ENCODE data around the gene CCNF. TPM values are rescaled to one million over a fixed set of nuclear protein-coding genes. Genes with fewer than 3 reads are reported as not detected.

Gene CCNF
- total RNA-seq, 2 experiments from 2014 or later: 84.2 to 103 TPM

DNA sequence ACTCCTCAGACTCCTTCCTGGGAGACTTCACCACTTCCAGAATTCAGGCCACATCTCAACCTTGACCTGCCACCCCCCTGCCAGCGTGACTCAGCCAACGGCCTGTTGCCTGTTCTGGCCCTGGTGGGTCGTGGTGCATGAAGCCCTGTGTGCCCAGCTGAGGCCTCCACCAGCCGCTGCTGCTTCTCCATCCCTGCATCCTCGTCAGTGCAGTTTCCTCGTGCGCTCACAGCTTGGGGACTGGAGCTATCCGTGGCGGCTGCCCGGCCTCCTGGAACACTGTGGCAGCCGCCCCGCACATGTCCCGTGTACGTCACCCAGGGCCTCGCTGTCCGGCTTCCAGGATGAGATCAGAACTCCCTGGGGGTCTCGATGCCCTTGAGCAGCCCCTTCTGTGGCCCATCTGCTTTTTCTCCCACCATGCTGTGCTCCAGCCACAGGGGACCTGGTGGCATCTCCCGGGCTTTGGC, 22.6 kb downstream of the CCNF start:
- no peaks in the 10 kb centered on the region for H3K27me3 Mint-ChIP-seq
- no peaks in the 10 kb centered on the region for H3K4me1 Mint-ChIP-seq
- H3K27ac Mint-ChIP-seq: no peak overlapping the region
- H3K36me3 Mint-ChIP-seq: peaks cover 61% of the 10 kb centered on the region
- H3K4me3 Mint-ChIP-seq: no peak overlapping the region
- CTCF ChIA-PET: interaction anchor here (0.7 kb wide), 1 partner anchor 67 kb away, joined by 3 read pairs; no protein-coding TSS in a partner anchor
- ATAC-seq: no peak
- H3K9me3 Mint-ChIP-seq (ENCODE audit: low read depth): no peaks in the 10 kb centered on the region
- no peak for DNase-seq

DNA sequence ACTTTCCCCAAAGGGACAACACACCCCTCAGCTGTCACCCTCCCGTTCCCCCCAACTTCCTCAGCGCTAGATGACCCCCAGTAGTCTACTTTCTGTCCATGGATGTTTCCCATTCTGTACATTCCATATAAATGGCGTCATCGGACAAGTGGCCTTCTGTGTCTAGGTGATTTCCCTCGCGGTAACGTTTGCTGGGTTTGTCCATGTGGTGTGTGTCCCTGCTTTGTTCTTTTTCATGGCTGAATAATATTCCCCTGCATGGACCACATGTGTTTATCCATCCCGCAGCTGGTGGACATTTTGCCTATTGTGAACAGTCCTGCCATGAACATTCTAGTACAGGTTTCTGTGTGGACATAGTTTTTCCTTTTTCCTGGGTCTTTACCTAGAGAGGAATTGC, 23.4 kb downstream of the CCNF start:
- Mint-ChIP-seq H3K9me3 (ENCODE audit: low read depth) (no peaks in the 10 kb centered on the region), H3K27ac (no peak overlapping the region), H3K27me3 (no peaks in the 10 kb centered on the region), H3K4me1 (no peaks in the 10 kb centered on the region), H3K36me3 (peaks cover 60% of the 10 kb centered on the region), H3K4me3 (no peak overlapping the region)
- CTCF ChIA-PET: interaction anchor here (0.7 kb wide), 1 partner anchor 68 kb away, joined by 3 read pairs; no protein-coding TSS in a partner anchor
- ATAC-seq (no peak), DNase-seq (no peak)

DNA sequence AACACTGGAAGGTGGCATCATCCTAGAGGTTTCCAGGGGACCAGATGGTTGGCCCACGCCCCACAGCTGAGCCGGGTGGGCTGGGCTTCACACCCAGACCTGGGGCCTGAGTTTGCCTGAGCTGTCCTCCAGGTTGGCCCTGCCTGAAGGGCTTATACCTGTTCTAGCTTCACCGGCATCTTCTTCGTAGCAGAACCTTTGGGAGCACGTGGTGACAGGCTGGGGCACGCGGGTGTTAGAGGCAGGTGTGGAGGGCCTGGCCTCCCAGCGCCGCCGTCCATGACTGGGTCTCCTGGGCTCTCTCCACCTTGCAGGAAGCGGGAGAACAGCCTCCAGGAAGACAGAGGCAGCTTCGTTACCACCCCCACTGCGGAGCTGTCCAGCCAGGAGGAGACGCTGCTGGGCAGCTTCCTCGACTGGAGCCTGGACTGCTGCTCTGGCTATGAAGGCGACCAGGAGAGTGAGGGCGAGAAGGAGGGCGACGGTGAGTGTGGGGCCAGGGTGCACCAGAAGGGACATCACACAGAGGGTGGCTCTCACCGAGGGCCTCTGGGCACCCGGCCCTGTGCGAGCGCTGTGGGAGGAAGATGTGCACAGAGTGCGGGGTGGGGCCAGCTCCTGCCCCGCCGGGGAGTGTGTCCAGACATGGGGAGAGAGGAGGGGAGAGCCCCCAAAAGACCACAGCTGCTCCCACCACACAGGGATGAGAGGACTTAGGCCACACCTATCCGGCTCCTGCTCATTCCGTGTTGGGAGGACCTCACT, 26.0 kb downstream of the CCNF start:
- CTCF ChIA-PET: interaction anchor here (0.7 kb wide), 1 partner anchor 46 kb away, joined by 3 read pairs; no protein-coding TSS in a partner anchor
- Mint-ChIP-seq H3K4me1 (peaks cover 15% of the 10 kb centered on the region), H3K9me3 (ENCODE audit: low read depth) (no peaks in the 10 kb centered on the region), H3K36me3 (peaks cover 45% of the 10 kb centered on the region), H3K4me3 (no peak overlapping the region), H3K27ac (no peak overlapping the region), H3K27me3 (no peaks in the 10 kb centered on the region)
- ATAC-seq (no peak), DNase-seq (no peak)

DNA sequence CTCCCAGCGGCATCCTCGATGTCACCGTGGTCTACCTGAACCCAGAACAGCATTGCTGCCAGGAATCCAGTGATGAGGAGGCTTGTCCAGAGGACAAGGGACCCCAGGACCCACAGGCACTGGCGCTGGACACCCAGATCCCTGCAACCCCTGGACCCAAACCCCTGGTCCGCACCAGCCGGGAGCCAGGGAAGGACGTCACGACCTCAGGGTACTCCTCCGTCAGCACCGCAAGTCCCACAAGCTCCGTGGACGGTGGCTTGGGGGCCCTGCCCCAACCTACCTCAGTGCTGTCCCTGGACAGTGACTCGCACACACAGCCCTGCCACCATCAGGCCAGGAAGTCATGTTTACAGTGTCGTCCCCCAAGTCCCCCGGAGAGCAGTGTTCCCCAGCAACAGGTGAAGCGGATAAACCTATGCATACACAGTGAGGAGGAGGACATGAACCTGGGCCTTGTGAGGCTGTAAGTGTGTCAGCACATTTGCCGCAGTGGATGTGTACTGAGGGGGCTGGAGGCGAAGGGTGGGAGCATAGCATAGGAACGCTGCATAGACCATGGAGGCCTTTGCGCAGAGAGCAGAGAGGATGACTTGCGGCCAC, 27.4 kb downstream of the CCNF start:
- ATAC-seq (no peak), DNase-seq (no peak)
- Mint-ChIP-seq H3K4me3 (no peak overlapping the region), H3K4me1 (peaks cover 21% of the 10 kb centered on the region), H3K27me3 (no peaks in the 10 kb centered on the region), H3K9me3 (ENCODE audit: low read depth) (no peaks in the 10 kb centered on the region), H3K27ac (no peak overlapping the region), H3K36me3 (peaks cover 39% of the 10 kb centered on the region)
- CTCF ChIA-PET: no interaction called here

DNA sequence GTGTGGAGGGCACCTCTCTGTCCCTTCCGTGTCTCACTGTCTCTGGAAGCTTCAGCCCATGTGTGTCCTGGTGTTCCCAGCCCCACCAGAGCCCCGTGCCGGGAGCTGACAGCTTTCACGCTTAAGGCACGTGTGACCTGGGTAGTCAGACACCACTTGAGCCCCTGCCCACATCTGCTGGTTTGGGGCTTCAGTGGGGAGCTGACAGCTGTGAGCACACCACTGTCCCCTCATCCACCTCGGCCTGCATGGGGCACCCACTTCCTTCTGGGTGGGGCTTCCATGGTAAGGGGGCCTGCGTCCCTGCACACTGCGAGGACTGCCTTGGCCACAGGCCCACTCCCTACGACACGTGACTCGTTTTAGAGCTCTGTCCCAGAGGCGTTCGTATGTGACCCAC, 28.0 kb downstream of the CCNF start:
- DNase-seq (no peak), ATAC-seq (no peak)
- CTCF ChIA-PET: no interaction called here
- H3K27me3 Mint-ChIP-seq: no peaks in the 10 kb centered on the region
- H3K9me3 Mint-ChIP-seq (ENCODE audit: low read depth): no peaks in the 10 kb centered on the region
- no peak overlapping the region for H3K27ac Mint-ChIP-seq
- peaks cover 33% of the 10 kb centered on the region for H3K36me3 Mint-ChIP-seq
- peaks cover 21% of the 10 kb centered on the region for H3K4me1 Mint-ChIP-seq
- H3K4me3 Mint-ChIP-seq: no peak overlapping the region

DNA sequence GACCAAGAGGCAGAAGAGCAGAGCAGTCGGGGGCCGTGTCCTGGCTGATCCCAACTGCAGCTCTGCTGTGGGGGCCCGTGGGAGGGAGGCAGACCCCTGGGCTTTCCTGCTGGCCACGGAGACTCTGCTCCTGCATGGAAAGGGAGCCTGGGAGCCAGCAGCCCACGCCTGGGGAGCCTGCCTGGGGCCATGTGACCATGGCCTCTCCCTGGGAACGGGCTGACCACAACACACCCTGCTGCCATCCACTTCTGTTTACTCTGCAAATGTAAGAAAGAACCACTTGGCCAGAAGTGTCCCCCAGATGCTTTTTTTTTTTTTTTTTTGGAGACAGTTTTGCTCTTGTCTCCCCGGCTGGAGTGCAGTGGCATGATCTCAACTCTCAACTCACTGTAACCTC, 28.7 kb downstream of the CCNF start:
- Mint-ChIP-seq H3K27ac (no peak overlapping the region), H3K4me3 (no peak overlapping the region), H3K9me3 (ENCODE audit: low read depth) (no peaks in the 10 kb centered on the region), H3K27me3 (no peaks in the 10 kb centered on the region), H3K36me3 (peaks cover 26% of the 10 kb centered on the region), H3K4me1 (peaks cover 21% of the 10 kb centered on the region)
- no peak for DNase-seq
- no peak for ATAC-seq
- CTCF ChIA-PET: interaction anchor here (0.9 to 1.1 kb wide), 2 partner anchors 11 to 118 kb away, joined by 3 read pairs; partner anchors contain the start of gene ABCA3

DNA sequence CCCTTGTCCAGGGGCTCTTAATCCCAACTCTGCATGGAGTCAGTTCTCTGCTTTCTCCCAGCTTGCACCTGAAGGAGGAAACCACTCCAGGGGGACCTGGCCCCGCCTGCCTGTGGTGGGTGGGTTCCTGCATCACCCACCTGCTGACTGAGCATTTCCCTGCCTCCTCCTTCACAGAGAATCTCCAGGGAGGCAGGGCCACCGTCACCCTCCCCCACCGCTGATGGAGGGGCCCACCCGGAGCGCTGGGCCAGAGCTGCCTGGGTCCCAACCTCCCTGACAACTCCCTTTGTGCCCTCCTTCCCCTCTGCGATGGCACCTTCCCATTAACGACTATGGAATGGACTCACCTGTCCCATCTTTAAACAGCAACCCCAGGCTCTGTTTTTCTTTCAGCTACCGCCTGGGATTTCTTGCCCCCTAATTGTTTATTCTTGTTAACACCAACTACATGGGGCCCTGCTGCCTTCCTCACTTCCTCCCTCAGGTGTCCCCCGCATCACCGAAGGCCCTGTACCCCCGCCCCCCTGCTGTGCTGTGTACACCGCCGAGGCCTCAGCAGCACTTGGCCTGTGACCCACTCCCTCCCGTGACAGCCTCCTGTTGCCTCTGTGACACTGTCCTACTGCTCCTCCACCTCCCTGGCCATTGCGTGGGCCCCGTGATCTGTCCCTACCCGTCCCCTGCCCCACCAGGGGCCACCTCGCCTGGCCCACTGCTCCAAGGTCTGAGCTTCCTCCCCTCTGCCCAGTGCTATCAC, 29.8 kb downstream of the CCNF start:
- peaks cover 21% of the 10 kb centered on the region for H3K4me1 Mint-ChIP-seq

DNA sequence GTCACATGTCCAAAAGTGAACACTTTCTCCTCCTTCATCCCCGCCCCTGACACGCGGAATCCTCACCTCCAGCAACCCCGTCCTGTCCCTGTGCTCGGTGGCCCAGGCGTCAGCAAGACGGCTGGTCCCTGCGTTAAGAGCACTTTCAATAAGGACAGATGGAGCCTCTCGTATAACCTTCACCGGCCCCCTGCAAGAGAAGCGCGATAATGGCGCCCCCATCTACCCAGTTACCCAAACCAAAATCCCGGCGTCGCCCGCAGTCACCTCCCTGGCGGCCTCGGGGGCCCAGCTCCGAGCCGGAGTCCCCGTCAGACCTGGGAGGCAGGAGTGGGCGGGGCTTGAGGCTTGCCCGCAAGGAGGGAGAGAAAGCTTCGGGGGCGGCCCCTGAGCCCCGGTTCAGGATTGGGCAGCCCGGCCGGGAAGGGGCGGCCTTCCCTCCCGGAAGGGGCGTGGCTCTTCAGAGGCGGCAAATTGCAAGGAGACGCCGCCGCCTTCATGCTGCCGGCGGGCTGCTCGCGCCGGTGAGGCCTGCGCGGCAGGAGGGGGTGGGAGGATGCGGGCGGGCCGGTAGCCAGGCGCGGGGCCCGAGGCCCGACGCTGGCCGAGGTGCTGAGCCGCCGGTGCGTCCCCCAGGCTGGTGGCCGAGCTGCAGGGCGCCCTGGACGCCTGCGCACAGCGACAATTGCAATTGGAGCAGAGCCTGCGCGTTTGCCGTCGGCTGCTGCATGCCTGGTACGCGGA, 30.6 kb downstream of the CCNF start, which contains the start of gene TEDC2:
Gene TEDC2, plus strand, starts transcription at position 463 of the 744 bp plus-strand sequence. Its CDS starts 36 bp downstream, at position 499.
- Mint-ChIP-seq H3K36me3 (peaks cover 18% of the 10 kb centered on the region), H3K27me3 (no peaks in the 10 kb centered on the region), H3K9me3 (ENCODE audit: low read depth) (no peaks in the 10 kb centered on the region), H3K27ac (peak within 1 kb of the TSS; percentile 73), H3K4me1 (peaks cover 21% of the 10 kb centered on the region), H3K4me3 (peak within 1 kb of the TSS; percentile 73)
- DNase-seq (peak; percentile 98), ATAC-seq (peak; percentile 98)
- CTCF ChIA-PET: interaction anchor here (1.0 to 1.9 kb wide), 6 partner anchors 9 to 41 kb away, joined by 3 to 12 read pairs (median 6); partner anchors contain the start of gene TBC1D24

More for the DNA sequence above, 29.8 kb downstream of the CCNF start:
- H3K36me3 Mint-ChIP-seq: peaks cover 18% of the 10 kb centered on the region
- no peaks in the 10 kb centered on the region for H3K9me3 Mint-ChIP-seq (ENCODE audit: low read depth)
- ATAC-seq (no peak), DNase-seq (peak; percentile 40)
- H3K27me3 Mint-ChIP-seq: no peaks in the 10 kb centered on the region
- peak overlapping the region; percentile 73 for H3K4me3 Mint-ChIP-seq
- H3K27ac Mint-ChIP-seq: peak overlapping the region; percentile 73
- CTCF ChIA-PET: interaction anchor here (0.9 to 1.9 kb wide), 8 partner anchors 9 to 119 kb away, joined by 3 to 12 read pairs (median 4); partner anchors contain the start of genes ABCA3 and TBC1D24

DNA sequence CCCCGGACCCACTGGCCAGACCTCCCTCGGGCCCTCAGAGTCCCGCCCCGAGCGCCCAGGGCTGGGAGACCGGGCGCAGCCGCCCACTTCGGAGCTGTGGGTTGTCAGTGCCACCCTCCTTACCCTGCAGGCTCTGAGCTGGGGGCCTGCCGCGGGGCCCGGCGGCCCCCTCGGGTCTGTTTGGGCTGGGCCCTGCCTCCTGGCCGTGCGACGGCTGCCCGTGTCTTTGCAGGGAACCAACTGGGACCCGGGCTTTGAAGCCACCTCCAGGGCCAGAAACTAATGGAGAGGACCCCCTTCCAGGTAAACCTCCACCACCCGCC, 31.1 kb downstream of the CCNF start:
- peaks cover 15% of the 10 kb centered on the region for H3K36me3 Mint-ChIP-seq
- CTCF ChIA-PET: interaction anchor here (1.0 to 1.9 kb wide), 5 partner anchors 8 to 40 kb away, joined by 3 to 12 read pairs (median 6); partner anchors contain the start of gene TBC1D24

DNA sequence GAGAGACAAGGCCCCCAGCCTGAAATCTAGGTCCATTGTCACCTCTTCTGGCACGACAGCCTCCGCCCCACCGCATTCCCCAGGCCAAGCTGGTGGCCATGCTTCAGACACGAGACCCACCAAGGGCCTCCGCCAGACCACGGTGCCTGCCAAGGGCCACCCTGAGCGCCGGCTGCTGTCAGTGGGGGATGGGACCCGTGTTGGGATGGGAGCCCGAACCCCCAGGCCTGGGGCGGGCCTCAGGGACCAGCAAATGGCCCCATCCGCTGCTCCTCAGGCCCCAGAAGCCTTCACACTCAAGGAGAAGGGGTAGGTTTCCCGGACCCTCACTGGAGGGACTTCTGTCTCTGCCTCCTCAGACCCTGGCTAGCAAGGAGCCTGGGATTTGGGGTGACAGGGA, 31.7 kb downstream of the CCNF start:
- peaks cover 21% of the 10 kb centered on the region for H3K4me1 Mint-ChIP-seq
- H3K4me3 Mint-ChIP-seq: peak overlapping the region; percentile 63
- CTCF ChIA-PET: interaction anchor here (1.4 to 1.9 kb wide), 4 partner anchors 7 to 40 kb away, joined by 3 to 6 read pairs (median 6); partner anchors contain the start of gene TBC1D24
- DNase-seq: no peak
- H3K9me3 Mint-ChIP-seq (ENCODE audit: low read depth): no peaks in the 10 kb centered on the region
- no peak for ATAC-seq
- H3K27me3 Mint-ChIP-seq: no peaks in the 10 kb centered on the region
- H3K27ac Mint-ChIP-seq: no peak overlapping the region
- H3K36me3 Mint-ChIP-seq: peaks cover 11% of the 10 kb centered on the region

More for the DNA sequence above, 31.1 kb downstream of the CCNF start:
- Mint-ChIP-seq H3K4me3 (peak overlapping the region; percentile 73), H3K9me3 (ENCODE audit: low read depth) (no peaks in the 10 kb centered on the region), H3K4me1 (peaks cover 21% of the 10 kb centered on the region), H3K27me3 (no peaks in the 10 kb centered on the region), H3K27ac (no peak overlapping the region)
- ATAC-seq: no peak
- DNase-seq: no peak

DNA sequence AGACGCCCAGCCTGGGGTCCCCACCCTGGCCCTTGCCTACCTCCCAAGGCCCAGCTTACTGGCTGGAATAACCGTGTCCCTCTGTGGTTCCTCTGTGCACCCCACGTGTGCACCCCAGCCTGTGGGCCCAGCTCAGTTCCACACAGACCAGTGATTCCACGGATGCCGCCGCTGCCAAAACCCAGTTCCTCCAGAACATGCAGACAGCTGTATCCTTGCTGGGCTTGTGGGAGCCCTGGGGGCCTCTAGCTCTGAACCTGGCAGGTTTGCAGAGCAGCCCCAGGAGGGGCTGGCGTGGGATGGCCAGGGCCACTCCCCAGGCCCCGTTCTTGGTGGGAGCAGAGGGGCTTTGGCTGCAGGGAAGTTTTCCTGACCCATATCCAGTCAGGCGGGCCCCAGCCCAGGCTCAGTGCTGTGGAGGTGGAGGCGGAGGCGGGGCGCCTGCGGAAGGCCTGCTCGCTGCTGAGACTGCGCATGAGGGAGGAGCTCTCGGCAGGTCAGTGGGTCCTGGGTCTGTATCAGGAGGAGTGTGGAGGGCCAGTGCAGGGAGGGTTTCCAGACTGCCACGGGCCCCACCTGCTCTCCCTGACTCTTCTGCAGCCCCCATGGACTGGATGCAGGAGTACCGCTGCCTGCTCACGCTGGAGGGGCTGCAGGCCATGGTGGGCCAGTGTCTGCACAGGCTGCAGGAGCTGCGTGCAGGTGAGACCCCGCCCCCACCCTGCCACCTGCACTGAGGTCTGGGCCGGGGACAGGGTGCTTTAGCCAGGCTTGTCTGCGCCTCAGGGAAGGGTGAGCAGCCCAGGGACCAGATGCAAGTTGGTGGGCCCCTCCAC, 33.0 kb downstream of the CCNF start:
- Mint-ChIP-seq H3K4me3 (no peak overlapping the region), H3K27me3 (peaks cover 7% of the 10 kb centered on the region), H3K27ac (no peak overlapping the region), H3K9me3 (ENCODE audit: low read depth) (no peaks in the 10 kb centered on the region), H3K36me3 (peaks cover 2% of the 10 kb centered on the region), H3K4me1 (peaks cover 24% of the 10 kb centered on the region)
- DNase-seq (no peak), ATAC-seq (no peak)
- CTCF ChIA-PET: interaction anchor here (1.2 to 1.4 kb wide), 2 partner anchors 11 to 39 kb away, joined by 3 to 5 read pairs; no protein-coding TSS in a partner anchor

DNA sequence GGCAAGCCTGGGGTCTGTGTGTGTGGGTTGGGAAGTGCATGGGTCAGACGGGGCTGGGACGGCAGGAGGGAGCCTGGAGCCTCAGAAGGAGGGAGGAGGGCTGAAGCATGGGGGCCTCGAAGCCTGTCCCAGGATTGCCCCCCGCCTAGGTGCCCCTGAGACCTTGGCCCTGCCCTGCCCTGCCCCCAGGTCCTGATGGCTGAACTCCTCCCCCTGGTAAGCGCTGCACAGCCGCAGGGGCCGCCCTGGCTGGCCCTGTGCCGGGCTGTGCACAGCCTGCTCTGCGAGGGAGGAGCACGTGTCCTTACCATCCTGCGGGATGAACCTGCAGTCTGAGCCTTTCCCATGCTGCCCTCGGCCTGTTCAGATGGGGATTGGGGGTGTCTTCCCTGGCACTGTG, 35.1 kb downstream of the CCNF start:
- Mint-ChIP-seq H3K9me3 (ENCODE audit: low read depth) (no peaks in the 10 kb centered on the region), H3K4me3 (no peak overlapping the region), H3K4me1 (peaks cover 18% of the 10 kb centered on the region), H3K27ac (no peak overlapping the region), H3K27me3 (peaks cover 20% of the 10 kb centered on the region), H3K36me3 (no peaks in the 10 kb centered on the region)
- CTCF ChIA-PET: interaction anchor here (1.0 to 1.4 kb wide), 2 partner anchors 10 to 37 kb away, joined by 3 to 4 read pairs; no protein-coding TSS in a partner anchor
- ATAC-seq (no peak), DNase-seq (no peak)
